GM18505 (cell line): Measurements from ENCODE around the gene HOXB9.
A peak's percentile ranks its signal among the peaks of the same experiment; 100 is the strongest.

Experiments used
- ATAC-seq: cut with Tn5 transposase; IDR thresholded peaks from one replicate; pipeline ENCODE4 v1.9.1; 2021; ENCODE audit not compliant: unreplicated experiment
- POLR2A ChIP-seq: IDR thresholded peaks from 4 replicates; pipeline ENCODE4 v1.6.1; 2011; ENCODE audit warnings: borderline replicate concordance; ENCODE audit not compliant: insufficient read depth, insufficient read length; ENCODE audit errors: extremely low read depth

Gene HOXB9

DNA sequence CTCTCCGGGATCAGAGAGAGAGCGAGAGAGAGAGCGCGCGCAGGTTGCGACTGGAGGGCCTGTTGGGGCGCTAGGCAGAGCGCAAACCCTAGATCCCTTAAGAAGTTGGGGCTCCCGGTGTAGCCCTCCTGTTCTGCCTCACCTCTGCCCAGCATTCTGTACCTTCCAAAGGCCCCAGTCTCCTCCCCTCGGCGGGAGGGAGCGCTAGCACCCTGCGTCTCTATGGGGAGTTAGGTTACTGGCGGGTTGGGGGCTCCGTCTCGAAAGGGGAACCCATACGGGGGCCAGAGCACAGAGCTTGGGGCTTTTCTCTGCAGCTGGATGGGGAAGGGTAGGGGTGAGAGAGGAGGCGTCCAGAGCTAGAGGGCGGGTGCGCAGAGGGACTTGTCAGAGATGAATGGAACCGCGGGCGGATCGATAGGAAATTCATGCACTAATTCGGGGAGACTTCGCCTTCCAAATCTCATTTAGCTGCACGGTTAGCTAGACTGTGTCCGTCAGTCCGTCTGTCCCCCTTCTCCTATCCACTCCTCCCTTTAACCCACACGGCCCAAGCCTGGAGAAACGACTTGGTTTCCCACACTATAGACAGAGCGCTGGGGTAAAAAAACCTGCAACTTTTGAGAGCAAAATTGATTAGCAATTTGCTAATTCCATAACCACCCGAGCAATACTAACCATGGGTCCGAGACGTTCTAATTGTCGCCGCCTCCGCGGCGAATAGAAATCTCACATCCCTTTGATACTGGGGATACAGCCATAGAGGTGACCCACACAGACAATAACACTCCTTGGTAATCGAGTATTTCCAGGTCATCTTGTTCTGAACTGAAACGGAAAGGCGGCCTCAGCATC, 47.3 kb downstream of the HOXB9 start:
- peak; percentile 35 for TF ChIP-seq POLR2A
- ATAC-seq, result peak; percentile 21

DNA sequence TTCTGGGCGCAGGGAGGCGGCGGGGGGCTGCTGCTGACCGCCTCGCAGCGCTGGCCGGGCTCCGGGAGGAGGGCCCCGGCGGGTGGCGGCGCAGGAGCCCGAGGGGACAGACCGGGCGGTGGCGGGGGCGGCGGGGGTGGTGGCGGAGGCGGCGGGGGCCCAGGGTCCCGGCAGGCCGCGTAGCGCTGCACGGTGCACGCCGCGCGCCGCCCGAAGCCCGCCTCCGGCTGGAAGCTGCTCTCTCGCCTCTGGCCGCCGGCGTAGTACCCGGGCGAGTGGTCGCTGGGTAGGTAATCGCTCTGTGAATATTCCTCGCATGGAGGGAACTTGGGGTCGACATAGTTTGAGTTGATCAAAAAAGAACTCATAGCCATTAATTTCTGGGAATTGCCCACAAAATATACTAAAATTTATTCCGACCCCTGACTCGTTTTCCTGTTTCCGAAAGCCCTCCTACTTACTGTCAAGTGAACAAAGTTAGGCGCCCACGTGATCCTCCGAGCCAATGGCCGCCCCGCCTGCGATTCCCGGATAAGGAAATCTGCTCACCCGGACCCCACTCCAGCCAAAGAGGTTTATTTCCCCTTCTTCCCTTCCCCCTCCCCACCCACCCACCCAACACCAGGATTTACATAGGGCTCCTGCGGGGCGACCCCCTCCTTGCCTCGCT, 48.1 kb downstream of the HOXB9 start, which contains the start of gene HOXB4:
TSS of gene HOXB4 (minus strand) at position 405 of the 670 bp plus-strand sequence. CDS start at position 374, 31 bp downstream.
- peak; percentile 46 for TF ChIP-seq POLR2A
- peak; percentile 54 for ATAC-seq

GRCh38 chr17:48577330-48577945, 48.7 kb downstream of the HOXB9 start:
- peak; percentile 15 for ATAC-seq
- no peak for TF ChIP-seq POLR2A

GRCh38 chr17:48576479-48577309, 49.5 kb downstream of the HOXB9 start:
- TF ChIP-seq POLR2A, result no peak
- no peak for ATAC-seq

DNA sequence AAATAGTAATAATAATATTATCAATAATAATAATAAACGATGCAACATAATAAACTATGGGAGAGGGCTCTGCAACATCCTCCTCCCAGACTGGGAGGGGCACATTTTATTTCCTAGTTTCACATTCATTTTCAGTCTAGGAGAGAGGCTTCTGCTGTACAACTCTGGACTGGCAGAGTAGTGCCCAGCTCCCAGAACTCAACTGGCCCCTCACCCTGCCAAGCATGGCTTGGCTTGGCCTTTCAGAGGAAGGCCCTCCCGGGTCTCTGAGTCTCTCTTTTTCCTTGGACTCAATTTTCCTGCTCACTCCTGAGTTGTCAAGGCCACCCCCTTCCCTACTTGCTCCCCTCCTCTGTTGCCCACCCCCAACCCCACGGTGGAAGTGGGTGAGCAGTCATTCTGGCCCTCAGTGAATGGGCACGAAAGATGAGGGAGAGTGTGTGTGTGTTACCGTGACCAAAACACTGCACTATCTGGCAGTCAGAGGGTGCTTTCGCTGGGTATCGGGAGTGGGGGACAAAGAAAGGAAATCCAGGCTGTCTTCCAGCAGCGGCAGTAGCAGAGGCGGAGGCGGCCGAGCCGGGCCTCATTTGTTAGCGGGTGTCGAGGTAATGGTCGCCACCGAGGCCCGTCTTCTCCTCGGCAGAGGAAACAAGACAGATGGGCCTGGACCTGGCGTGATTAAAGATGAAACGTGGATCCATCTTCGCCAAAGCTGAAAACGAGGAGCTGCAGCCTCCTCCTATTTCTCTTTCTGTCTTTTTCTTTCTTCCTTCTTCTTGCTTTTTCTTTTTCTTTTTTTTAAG, 50.3 kb downstream of the HOXB9 start:
- TF ChIP-seq POLR2A, result no peak
- ATAC-seq, result no peak

DNA sequence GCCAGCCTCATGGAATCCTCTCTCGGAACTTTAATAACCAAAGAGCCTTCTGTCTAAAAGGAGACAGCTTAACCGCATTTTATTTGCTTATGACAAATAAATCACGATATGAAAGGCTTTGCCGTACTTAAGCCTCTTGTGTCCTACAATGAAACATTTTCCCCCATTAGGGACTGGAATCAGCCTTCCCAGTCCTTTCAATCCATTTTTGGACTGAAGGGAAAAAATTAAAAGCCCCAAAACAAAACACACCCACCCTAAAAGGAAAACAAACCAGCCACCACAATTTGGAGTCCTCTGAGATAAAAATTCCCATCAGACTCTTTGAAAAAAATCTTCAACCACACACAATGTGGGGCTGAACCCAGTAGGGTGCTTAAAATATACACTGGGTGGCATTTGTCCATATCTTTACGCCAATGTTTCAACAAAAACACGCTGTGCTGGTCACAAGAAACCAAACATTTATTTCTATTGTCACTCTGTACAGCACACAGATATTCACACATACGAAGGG, 51.0 kb downstream of the HOXB9 start:
- no peak for ATAC-seq
- TF ChIP-seq POLR2A, result no peak

DNA sequence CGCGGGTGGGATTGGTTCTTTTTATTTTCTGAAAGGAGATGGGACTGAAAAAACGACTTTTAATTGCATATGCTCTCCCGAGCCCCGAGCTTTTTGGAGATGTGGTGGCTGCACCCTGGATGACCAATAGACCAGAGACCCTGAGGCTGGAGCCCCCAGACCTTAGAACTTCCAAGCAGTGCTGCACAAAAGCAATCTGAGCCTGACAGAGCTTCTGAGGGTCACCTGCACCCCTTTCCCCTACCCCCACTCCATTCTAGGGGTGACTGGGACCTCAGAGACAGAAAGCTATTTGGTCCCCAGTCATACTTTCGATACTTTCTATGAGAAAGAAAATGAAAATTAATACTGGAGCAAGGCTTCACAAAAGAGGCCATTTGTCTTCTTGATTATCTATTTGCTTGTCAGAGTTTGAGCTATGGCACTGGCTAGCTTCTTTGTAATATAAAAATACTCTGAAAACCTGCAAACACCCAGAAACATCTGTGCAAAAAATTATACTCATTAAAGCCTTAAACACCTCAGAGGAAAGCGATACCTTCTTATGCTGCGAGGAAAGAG, 51.6 kb downstream of the HOXB9 start:
- TF ChIP-seq POLR2A, result no peak
- ATAC-seq, result no peak

DNA sequence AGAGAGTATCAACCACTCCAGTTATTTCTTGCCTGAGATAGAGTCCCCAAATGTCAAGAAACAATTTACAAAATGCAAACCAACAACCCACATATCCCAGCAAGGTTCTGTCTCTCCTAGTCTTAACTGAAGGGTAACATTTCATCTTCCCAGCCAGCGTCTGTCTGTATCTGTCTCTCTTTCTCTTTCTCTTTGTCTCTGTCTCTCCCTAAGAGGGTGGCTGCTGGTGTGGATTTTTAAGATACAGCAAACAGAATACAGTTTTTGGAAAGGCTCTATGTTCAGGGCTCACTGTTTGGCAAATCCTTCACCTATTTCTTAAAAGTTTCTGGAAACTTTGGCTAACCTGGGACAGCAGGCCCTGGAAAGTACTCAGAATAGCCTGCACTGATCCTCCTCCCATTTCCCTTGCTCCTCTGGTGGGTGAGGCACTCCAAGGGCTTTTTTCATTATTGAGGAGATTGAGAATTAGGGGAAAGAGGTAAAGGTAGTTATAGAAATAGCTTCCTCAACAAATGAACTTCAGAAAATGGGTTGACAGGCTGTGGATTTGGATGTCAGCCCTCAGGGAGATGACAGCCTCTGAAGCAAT, 54.2 kb downstream of the HOXB9 start:
- no peak for ATAC-seq
- TF ChIP-seq POLR2A, result no peak
